IMR-90 (cell line): ENCODE results near the gene IL16. TPM values are rescaled to one million over a fixed set of nuclear protein-coding genes. Genes with fewer than 3 reads are reported as not detected.

Source experiments
- ATAC-seq: fragments of 200-7000 bp; cut with Tn5 transposase; 2 replicates; pipeline ENCODE4 v1.9.1; 2020; ENCODE audit warnings: low read depth, mild to moderate bottlenecking, moderate library complexity
- BruUV-seq: library from RNA; stranded (reverse); fragments of 400-500 nt; replicated peaks from 2 replicates; lab custom pipeline; 2021; lab: Mats Ljungman, UMichigan
- CTCF ChIA-PET: fragments of 300-600 bp; formaldehyde crosslinking; extraction: SDS; loops from one replicate; lab custom pipeline; 2021; ENCODE audit warnings: antibody characterized with exemption; lab: Yijun Ruan, JAX
- POLR2A ChIA-PET: fragments of 300-600 bp; sonication (Branson Sonifier 250); formaldehyde crosslinking; loops from one replicate; lab custom pipeline; 2022; ENCODE audit warnings: antibody characterized with exemption; ENCODE audit not compliant: unreplicated experiment; lab: Charles Lee
- DNase-seq: peaks from one replicate; pipeline ENCODE4 v3.0.0; 2013
- H2AFZ ChIP-seq: replicated peaks from 2 replicates; pipeline ENCODE3; 2013; ENCODE audit warnings: low read length, mild to moderate bottlenecking; ENCODE audit not compliant: poor library complexity
- H2AK5ac ChIP-seq: 2 replicates; pipeline ENCODE4 v1.6.1; 2013; ENCODE audit warnings: low read depth, low read length, inconsistent platforms
- H2AK9ac ChIP-seq: replicated peaks from 2 replicates; pipeline ENCODE3; 2013; ENCODE audit warnings: mild to moderate bottlenecking, low read depth, low read length, moderate library complexity; ENCODE audit not compliant: poor library complexity
- H2BK120ac ChIP-seq: 2 replicates; pipeline ENCODE4 v1.6.1; 2013; ENCODE audit warnings: low read depth, low read length, inconsistent platforms
- H2BK15ac ChIP-seq: 3 replicates; pipeline ENCODE4 v1.6.1; 2013; ENCODE audit warnings: low read depth, low read length, inconsistent platforms
- H2BK20ac ChIP-seq: 2 replicates; pipeline ENCODE4 v1.6.1; 2013; ENCODE audit warnings: low read depth, mild to moderate bottlenecking, inconsistent platforms, low read length, moderate library complexity
- H2BK5ac ChIP-seq: 2 replicates; pipeline ENCODE4 v1.6.1; 2013; ENCODE audit warnings: mild to moderate bottlenecking, low read depth, low read length, inconsistent platforms; ENCODE audit not compliant: poor library complexity, severe bottlenecking
- H3K14ac ChIP-seq: replicated peaks from 2 replicates; pipeline ENCODE4 v1.6.1; 2013; ENCODE audit warnings: low read depth, low read length, inconsistent platforms
- H3K18ac ChIP-seq: 2 replicates; pipeline ENCODE4 v1.6.1; 2013; ENCODE audit warnings: low read depth, low read length, control low read depth
- H3K23ac ChIP-seq: 2 replicates; pipeline ENCODE4 v1.6.1; 2013; ENCODE audit warnings: low read depth, low read length, inconsistent platforms
- H3K27ac ChIP-seq: 2 replicates; pipeline ENCODE4 v1.5.1; 2013; ENCODE audit warnings: mild to moderate bottlenecking, control low read depth, low read length; ENCODE audit not compliant: insufficient read depth
- H3K27me3 ChIP-seq: 2 replicates; pipeline ENCODE4 v1.6.1; 2013; ENCODE audit warnings: low read length; ENCODE audit not compliant: control insufficient read depth, insufficient read depth
- H3K36me3 ChIP-seq: 2 replicates; pipeline ENCODE4 v1.6.1; 2013; ENCODE audit warnings: low read length, mixed read lengths; ENCODE audit not compliant: control insufficient read depth, insufficient read depth
- H3K4ac ChIP-seq: 2 replicates; pipeline ENCODE4 v1.6.1; 2013; ENCODE audit warnings: low read depth, low read length, inconsistent platforms
- H3K4me1 ChIP-seq: 2 replicates; pipeline ENCODE4 v1.6.1; 2013; ENCODE audit warnings: low read length, mixed read lengths; ENCODE audit not compliant: control insufficient read depth, insufficient read depth
- H3K4me2 ChIP-seq: 2 replicates; pipeline ENCODE4 v1.6.1; 2013; ENCODE audit warnings: low read depth, mild to moderate bottlenecking, control low read depth, low read length, moderate library complexity
- H3K4me3 ChIP-seq: 2 replicates; pipeline ENCODE4 v1.5.1; 2013; ENCODE audit warnings: low read depth, mild to moderate bottlenecking, control low read depth, low read length, moderate library complexity; ENCODE audit not compliant: insufficient read depth
- H3K56ac ChIP-seq: 2 replicates; pipeline ENCODE4 v1.6.1; 2013; ENCODE audit warnings: low read length, inconsistent platforms; ENCODE audit not compliant: insufficient read depth; ENCODE audit errors: extremely low read depth
- H3K79me1 ChIP-seq, 2 experiments: 2 replicates each; pipeline ENCODE4 v1.6.1; 2013; ENCODE audit warnings: low read length in 2 of 2, inconsistent platforms in 1 of 2, low read depth in 1 of 2
- H3K9ac ChIP-seq: 2 replicates; pipeline ENCODE4 v1.6.1; 2013; ENCODE audit warnings: low read depth, low read length, control low read depth
- H3K9me1 ChIP-seq: 2 replicates; pipeline ENCODE4 v1.6.1; 2013; ENCODE audit warnings: low read length, inconsistent platforms; ENCODE audit not compliant: insufficient read depth
- H3K9me3 ChIP-seq: 2 replicates; pipeline ENCODE4 v1.6.1; 2013; ENCODE audit warnings: low read length; ENCODE audit not compliant: control insufficient read depth, insufficient read depth
- H4K20me1 ChIP-seq: 2 replicates; pipeline ENCODE4 v1.6.1; 2013; ENCODE audit warnings: low read length, inconsistent platforms; ENCODE audit not compliant: insufficient read depth
- H4K5ac ChIP-seq: 2 replicates; pipeline ENCODE4 v1.6.1; 2013; ENCODE audit warnings: mild to moderate bottlenecking, low read depth, low read length, control low read depth
- H4K8ac ChIP-seq, 2 experiments: 2 replicates each; pipeline ENCODE4 v1.6.1; 2013; ENCODE audit warnings: low read depth in 2 of 2, low read length in 2 of 2, control low read depth in 1 of 2, inconsistent platforms in 1 of 2
- H4K91ac ChIP-seq: 2 replicates; pipeline ENCODE4 v1.6.1; 2013; ENCODE audit warnings: low read depth, low read length, inconsistent platforms; ENCODE audit not compliant: insufficient read depth
- CEBPB ChIP-seq: IDR thresholded peaks from 2 replicates; pipeline ENCODE4 v1.6.1; 2012; ENCODE audit warnings: low read depth, low read length, improper control_type of control experiment
- CHD1 ChIP-seq: IDR thresholded peaks from 2 replicates; pipeline ENCODE4 v1.6.1; 2012; ENCODE audit warnings: low read depth, low read length, improper control_type of control experiment
- MXI1 ChIP-seq: IDR thresholded peaks from 2 replicates; pipeline ENCODE4 v1.6.1; 2012; ENCODE audit warnings: low read depth, mild to moderate bottlenecking, low read length, moderate library complexity, borderline replicate concordance
- WGBS, 2 experiments: methylation state at CpG; one replicate each; pipeline versions ENCODE4 v1.1.5 to v1.1.7; 2013; ENCODE audit warnings: missing lambda C conversion rate in 2 of 2; ENCODE audit not compliant: insufficient read length in 1 of 2; ENCODE audit errors: extremely low coverage in 2 of 2; 5-methylcytosine and 5-hydroxymethylcytosine counted together
- dilution Hi-C: fragments of 300-500 bp; cut with HindIII; formaldehyde crosslinking; loops from one replicate; pipeline ENCODE4 v1.14.3; 2018; ENCODE audit warnings: low sequenced_read_pairs; ENCODE audit not compliant: unreplicated experiment
- in situ Hi-C: fragments of 300-500 bp; cut with MboI; formaldehyde crosslinking; loops from 3 replicates; pipeline ENCODE4 v1.14.3; 2019; ENCODE audit warnings: low sequenced_read_pairs, inconsistent platforms, mixed read lengths
- intact Hi-C: fragments of 100-400 bp; cut with micrococcal nuclease; formaldehyde crosslinking; loops from 2 replicates; pipeline ENCODE4 v1.10.0; 2022
- polyA plus RNA-seq, 3 experiments: library from polyadenylated mRNA; depleted of rRNA; stranded (reverse); fragments of >200 nt; gene quantifications; 2 replicates each; pipeline ENCODE4 v1.2.3, GENCODE V29; 2012; ENCODE audit warnings: low replicate concordance in 1 of 3
- total RNA-seq: library from RNA; depleted of rRNA; stranded (reverse); fragments of >200 nt; gene quantifications from 2 replicates; pipeline ENCODE4 v1.2.3, GENCODE V29; 2012

Gene IL16
- total and polyA plus RNA-seq, 2 of the 4 experiments (the other 2 are of a cell fraction) = 0.18 to 0.27 TPM

DNA sequence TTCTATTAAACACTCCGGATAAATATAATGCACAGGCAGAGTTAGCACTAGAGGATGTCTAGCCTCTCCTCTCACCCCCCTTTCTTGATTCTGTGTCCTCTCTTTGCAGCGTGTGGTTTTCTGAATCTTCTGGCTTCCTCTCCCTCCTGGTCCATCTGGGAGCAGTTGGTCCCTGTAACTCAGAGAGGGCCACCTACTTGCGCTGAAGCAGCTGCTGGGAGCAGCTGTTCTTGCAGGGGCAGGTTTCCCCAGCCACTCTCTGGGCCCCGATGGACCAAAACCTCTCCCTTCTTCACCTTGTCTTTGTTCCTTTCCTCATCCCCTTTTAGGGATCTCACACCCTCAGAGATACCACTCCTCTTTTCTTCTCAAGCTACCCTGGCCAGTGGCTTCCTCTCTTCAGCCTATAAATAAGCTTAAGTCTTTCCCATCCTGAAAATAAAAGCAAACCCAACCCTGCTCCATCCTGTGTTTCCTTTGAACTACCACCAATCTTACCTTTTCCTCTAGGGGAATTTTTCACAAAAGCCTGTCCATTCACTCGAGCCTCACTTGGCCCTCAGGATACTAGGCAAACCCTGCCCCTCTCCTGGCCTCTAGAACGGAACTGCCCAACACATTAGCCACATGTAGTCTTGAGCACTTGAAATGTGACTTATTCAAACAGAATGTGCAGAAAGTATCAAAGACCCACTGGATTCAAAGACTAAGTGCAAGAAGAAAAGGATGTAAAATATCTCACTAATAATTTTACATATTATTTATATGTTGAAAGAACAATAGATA is 67.6 kb downstream of the IL16 start (continued):
- TF ChIP-seq MXI1 (no peak), CHD1 (no peak)

DNA sequence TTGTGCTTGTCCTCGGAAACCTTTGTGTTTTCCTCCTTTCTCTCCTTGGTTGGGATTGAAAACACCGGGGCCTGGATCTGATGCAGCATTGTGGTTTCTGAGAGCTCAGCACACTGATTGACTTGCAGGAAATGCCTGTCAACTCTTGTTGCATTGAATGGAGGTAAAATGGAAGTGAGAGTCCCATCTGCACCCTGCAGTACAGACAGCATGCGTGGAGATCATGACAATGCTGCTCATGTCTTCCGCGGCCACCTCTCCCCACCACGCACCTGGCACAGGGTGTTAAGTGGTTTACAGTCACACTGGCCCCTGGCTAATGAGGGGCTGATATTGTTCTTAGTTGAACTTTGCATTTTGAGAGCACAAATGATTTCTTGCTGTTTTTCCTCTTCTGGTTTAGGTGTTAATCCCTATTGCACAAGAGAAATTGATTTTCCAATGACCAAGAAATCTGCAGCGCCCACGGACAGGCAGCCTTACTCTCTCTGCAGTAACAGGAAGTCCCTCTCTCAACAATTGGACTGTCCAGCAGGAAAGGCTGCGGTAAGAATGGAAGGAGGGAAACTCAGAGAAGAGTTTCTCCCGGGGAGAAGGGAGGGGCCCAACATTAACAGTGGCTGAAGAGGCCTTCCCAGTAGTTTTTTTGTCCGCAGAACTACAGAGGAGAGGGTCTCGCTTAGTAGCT is 68.7 kb downstream of the IL16 start:
- Histone ChIP-seq H3K23ac (0 out of 2 replicates have a peak overlapping the region, but pooled peaks have one; percentile 46), H4K8ac (peak overlapping the region; percentile 2 to 79; a peak in 1 of 4 replicates), H3K4ac (peak overlapping the region; percentile 47), H3K9me1 (0 out of 2 replicates have a peak, but pooled peaks cover 3% of the 10 kb centered on the region), H2AFZ (peak overlapping the region; percentile 90), H2AK9ac (no peak overlapping the region), H3K36me3 (peaks cover 3% of the 10 kb centered on the region; the same call in 1 of the 2 replicates), H2AK5ac (0 out of 2 replicates have a peak overlapping the region, but pooled peaks have one; percentile 68), H3K4me2 (peak overlapping the region; percentile 32; the same call in 1 of the 2 replicates), H3K4me1 (peaks cover 3% of the 10 kb centered on the region; the same call in 1 of the 2 replicates), H4K20me1 (no peaks in the 10 kb centered on the region), H3K4me3 (no peak overlapping the region), H4K5ac (no peak overlapping the region; the same call in 1 of the 2 replicates), H2BK120ac (peak overlapping the region; percentile 82), H3K27me3 (no peaks in the 10 kb centered on the region), H3K9ac (no peak overlapping the region), H3K18ac (no peak overlapping the region), H2BK15ac (no peak overlapping the region; the same call in 2 of the 3 replicates), H3K14ac (0 out of 2 replicates have a peak overlapping the region, but pooled peaks have one; percentile 40), H4K91ac (peak overlapping the region; percentile 4; the same call in 1 of the 2 replicates), H3K56ac (no peak overlapping the region), H3K79me1 (no peaks in the 10 kb centered on the region), H2BK5ac (no peak overlapping the region), H3K9me3 (no peaks in the 10 kb centered on the region), H2BK20ac (peak overlapping the region; percentile 83), H3K27ac (no peak overlapping the region)
- WGBS, 2 experiments = 27% methylated on average over 4 of the region's 12 CpGs; no CpG with 5 or more reads in 1 of the 2 experiments
- no peak for TF ChIP-seq CHD1
- 0 out of 2 replicates have a peak, but pooled peaks have one; percentile 9 for TF ChIP-seq CEBPB
- ChIA-PET POLR2A (no interaction called here), CTCF (interaction anchor here (0.6 to 7.3 kb wide), 37 partner anchors 9 to 478 kb away, joined by 3 to 117 read pairs (median 7); no protein-coding TSS in a partner anchor)
- in situ Hi-C loops = loop anchor here (5.0 to 10.0 kb wide), 3 partner anchors 108 to 271 kb away; no protein-coding TSS in a partner anchor
- BruUV-seq = no TSS peak
- dilution Hi-C loops = no loop called here
- ATAC-seq (peak; percentile 46), DNase-seq (no peak)
- intact Hi-C loops = no loop called here
